Right lobe of liver (tissue), 6 donors: ENCODE data around the gene C16orf78. TPM values are rescaled to one million over a fixed set of nuclear protein-coding genes. Genes with fewer than 3 reads are reported as not detected.

Source experiments
- ATAC-seq, 4 donors: fragments of 200-7000 bp; cut with Tn5 transposase; one replicate each; pipeline ENCODE4 v1.9.1; 2020; ENCODE audit warnings: mild to moderate bottlenecking in 4 of 4, moderate library complexity in 4 of 4
- DNase-seq, 3 donors: peaks; one replicate each; pipeline ENCODE4 v3.0.0-alpha.2; 2020
- H3K27ac ChIP-seq, 3 donors: fragments of 200-600 bp; one replicate each; pipeline ENCODE4 v1.8.0; 2022
- H3K27me3 ChIP-seq, 2 donors: fragments of 200-600 bp; one replicate each; pipeline ENCODE4 v1.8.0; 2022
- H3K36me3 ChIP-seq, 4 donors: fragments of 200-600 bp; sonication (generic) in 1 of 4; one replicate each; pipeline versions ENCODE4 v1.5.1 to v1.8.0; 2017 to 2022; ENCODE audit warnings: control low read depth in 1 of 4
- H3K4me1 ChIP-seq, 4 donors: fragments of 200-600 bp; sonication (generic) in 1 of 4; one replicate each; pipeline versions ENCODE4 v1.5.1 to v1.8.0; 2017 to 2022; ENCODE audit warnings: control low read depth in 1 of 4
- H3K4me3 ChIP-seq, 3 donors: fragments of 200-600 bp; one replicate each; pipeline ENCODE4 v1.8.0; 2022
- H3K9me3 ChIP-seq, 4 donors: fragments of 200-600 bp; sonication (generic) in 1 of 4; one replicate each; pipeline versions ENCODE4 v1.5.1 to v1.8.0; 2017 to 2022; ENCODE audit warnings: control low read depth in 1 of 4
- POLR2A ChIP-seq: fragments of 450-650 bp; IDR thresholded peaks from one replicate; pipeline ENCODE4 v1.6.1; 2017; ENCODE audit warnings: antibody characterized with exemption, mild to moderate bottlenecking
- WGBS: methylation state at CpG from one replicate; pipeline ENCODE4 v1.1.6; 2018; ENCODE audit warnings: low coverage, low lambda C conversion rate; ENCODE audit not compliant: insufficient coverage; ENCODE audit errors: missing lambda C conversion rate; 5-methylcytosine and 5-hydroxymethylcytosine counted together
- intact Hi-C, 2 donors: fragments of 100-400 bp; cut with DNase I; formaldehyde crosslinking; loops; one replicate each; pipeline versions ENCODE4 v1.11.2 to v1.14.1; 2022
- total RNA-seq, 6 experiments: library from RNA; depleted of rRNA in 2 of 6; stranded (reverse); fragments of >200 nt in 2 of 6; fragmentation: NEBNext Ultra II Directional in 3 of 6; extraction: Animal tissue kit (Norgen Biotek cat#: 25700) in 3 of 6; gene quantifications; one replicate each; pipeline versions ENCODE4 v1.1.0 to v1.2.4, GENCODE V29; 2016 to 2023
- TF ChIP-seq, protein P1 (sequence below), 4 donors: fragments of 200-600 bp in 3 of 4; fragments of 450-650 bp in 1 of 4; IDR thresholded peaks; one replicate each; pipeline versions ENCODE4 v1.5.1 to v1.8.0; 2016 to 2022; ENCODE audit warnings: antibody characterized with exemption in 4 of 4, mild to moderate bottlenecking in 2 of 4
- donor health status: DM: no; HTN: yes; CAD: no.
- donor health status: DM: no; HTN: no; CAD: no.
- donor health status: DM: no; HTN: no; CAD: no.
- donor health status: DM: no; HTN: yes; CAD: no.
- donor health status: DM: no; HTN: yes; CAD: no.

Gene C16orf78
- total RNA-seq, 6 experiments from 2014 or later = not detected

DNA sequence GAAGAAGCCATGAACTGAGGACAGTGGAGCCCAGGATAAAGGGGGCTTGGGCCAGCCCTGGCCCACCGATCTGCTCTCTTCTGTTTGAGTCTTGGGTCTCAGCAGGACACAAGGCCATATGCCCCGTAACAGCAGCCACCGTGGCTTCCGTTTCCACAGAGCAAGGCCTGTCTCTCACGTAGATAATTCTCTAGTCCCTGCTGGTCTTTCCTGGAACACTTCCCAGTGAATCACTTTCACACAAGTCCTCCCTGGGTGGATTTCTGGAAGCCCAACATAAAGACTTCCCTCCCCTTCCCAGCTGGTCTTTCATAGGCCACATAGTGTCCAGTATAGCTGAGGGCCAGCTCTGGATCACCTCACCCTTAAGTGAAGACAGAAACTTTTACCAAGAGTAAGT is 19.9 kb upstream of the C16orf78 start:
- Histone ChIP-seq H3K9me3 (no peaks in the 10 kb centered on the region), H3K36me3 (no peaks in the 10 kb centered on the region), H3K4me3 (no peak overlapping the region), H3K27ac (no peak overlapping the region), H3K4me1 (no peaks in the 10 kb centered on the region), H3K27me3 (no peaks in the 10 kb centered on the region)
- intact Hi-C loops = loop anchor here (5.0 to 10.0 kb wide), 2 partner anchors 359 to 666 kb away; no protein-coding TSS in a partner anchor
- TF ChIP-seq, protein P1, sequence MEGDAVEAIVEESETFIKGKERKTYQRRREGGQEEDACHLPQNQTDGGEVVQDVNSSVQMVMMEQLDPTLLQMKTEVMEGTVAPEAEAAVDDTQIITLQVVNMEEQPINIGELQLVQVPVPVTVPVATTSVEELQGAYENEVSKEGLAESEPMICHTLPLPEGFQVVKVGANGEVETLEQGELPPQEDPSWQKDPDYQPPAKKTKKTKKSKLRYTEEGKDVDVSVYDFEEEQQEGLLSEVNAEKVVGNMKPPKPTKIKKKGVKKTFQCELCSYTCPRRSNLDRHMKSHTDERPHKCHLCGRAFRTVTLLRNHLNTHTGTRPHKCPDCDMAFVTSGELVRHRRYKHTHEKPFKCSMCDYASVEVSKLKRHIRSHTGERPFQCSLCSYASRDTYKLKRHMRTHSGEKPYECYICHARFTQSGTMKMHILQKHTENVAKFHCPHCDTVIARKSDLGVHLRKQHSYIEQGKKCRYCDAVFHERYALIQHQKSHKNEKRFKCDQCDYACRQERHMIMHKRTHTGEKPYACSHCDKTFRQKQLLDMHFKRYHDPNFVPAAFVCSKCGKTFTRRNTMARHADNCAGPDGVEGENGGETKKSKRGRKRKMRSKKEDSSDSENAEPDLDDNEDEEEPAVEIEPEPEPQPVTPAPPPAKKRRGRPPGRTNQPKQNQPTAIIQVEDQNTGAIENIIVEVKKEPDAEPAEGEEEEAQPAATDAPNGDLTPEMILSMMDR (IDR thresholded peaks at IDR 0.05) = no peak
- ATAC-seq (no peak), DNase-seq (no peak)
- WGBS = 55% methylated on average over 4 of the region's 5 CpGs

DNA sequence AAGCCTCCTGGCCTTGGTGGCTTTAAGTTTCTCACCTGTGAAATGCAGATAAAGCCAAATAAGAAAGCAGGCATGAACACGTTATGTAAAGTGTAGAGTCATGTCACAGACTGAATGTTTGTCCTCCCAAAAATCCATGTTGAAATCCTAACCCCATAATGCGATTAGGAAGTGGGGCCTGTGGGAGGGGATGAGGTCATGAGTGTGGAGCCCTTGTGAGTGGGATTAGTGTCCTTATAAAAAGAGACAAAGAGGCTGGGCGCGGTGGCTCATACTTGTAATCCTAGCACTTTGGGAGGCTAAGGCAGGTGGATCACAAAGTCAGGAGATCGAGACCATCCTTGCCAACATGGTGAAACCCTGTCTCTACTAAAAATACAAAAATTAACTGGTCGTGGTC is 19.5 kb upstream of the C16orf78 start:
- no peaks in the 10 kb centered on the region for H3K36me3 ChIP-seq
- no peak for DNase-seq
- no peak overlapping the region for H3K27ac ChIP-seq

DNA sequence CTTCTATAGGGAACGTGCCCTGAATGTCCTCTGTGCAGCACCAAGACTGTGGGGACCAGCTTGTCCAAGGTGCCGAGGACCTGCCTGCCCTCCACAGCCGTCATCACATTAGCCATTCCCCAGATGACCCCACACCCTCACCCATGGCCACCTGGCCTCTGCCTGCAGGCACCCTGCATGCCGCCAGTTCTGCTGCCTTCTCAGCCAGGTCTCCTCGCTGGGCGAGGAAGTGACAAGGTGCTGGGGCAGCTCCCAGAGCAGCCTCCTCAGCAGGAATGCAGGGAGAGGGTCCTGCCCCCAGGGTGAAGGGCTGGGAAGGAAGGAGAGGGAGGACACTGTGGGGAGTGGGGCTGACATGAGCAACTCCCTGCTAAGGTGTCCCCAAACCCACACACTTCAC is 18.6 kb upstream of the C16orf78 start:
- no peaks in the 10 kb centered on the region for H3K27me3 ChIP-seq
- intact Hi-C loops = loop anchor here (5.0 to 10.0 kb wide), 2 partner anchors 360 to 668 kb away; no protein-coding TSS in a partner anchor

More for the DNA sequence above, 19.5 kb upstream of the C16orf78 start:
- 66% methylated on average over 6 of the region's 6 CpGs for WGBS
- ATAC-seq = no peak
- no peak for TF ChIP-seq POLR2A
- no peaks in the 10 kb centered on the region for H3K27me3 ChIP-seq
- intact Hi-C loops = loop anchor here (5.0 to 10.0 kb wide), 2 partner anchors 359 to 667 kb away; no protein-coding TSS in a partner anchor
- no peaks in the 10 kb centered on the region for H3K9me3 ChIP-seq
- H3K4me3 ChIP-seq = no peak overlapping the region
- H3K4me1 ChIP-seq = no peaks in the 10 kb centered on the region

DNA sequence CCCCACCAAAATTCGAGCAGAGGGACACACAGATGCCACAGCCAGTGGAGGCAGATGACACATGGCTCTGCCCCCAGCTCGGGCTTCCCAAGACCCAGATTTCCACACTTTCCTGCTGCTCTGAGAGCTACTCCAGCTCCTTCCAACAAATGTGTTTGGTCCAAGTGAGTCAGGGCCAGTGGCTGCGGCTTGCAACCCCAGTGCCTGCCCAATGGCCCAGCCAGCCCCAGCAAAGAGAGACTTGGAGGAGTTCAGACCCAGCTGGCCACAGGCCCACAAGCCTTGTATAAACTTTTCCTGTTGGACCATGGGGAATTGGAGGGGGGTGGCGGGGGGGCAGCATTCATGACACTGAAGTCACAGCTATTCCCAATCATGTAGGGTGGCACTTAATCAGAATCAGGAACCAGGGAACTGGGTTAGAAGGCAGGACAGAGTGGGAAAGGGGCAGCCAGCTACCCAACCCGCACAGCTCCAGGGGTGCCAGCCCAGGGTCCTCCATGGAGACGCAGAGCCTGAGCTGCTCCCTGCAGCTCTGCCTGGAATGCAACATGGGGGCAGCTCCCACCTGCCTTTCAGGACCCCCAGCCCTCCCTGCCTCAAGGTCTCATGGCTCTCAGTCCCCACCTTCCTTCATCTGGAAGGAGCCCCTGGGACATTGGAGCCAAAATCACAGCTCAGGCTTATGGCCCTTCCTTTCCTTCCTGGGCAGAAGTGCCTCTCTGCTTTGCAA is 17.5 kb upstream of the C16orf78 start:
- TF ChIP-seq, protein P1 (IDR thresholded peaks at IDR 0.05) = no peak
- no peak for TF ChIP-seq POLR2A
- Histone ChIP-seq H3K36me3 (no peaks in the 10 kb centered on the region), H3K4me1 (no peaks in the 10 kb centered on the region), H3K4me3 (no peak overlapping the region), H3K27ac (no peak overlapping the region), H3K9me3 (no peaks in the 10 kb centered on the region), H3K27me3 (no peaks in the 10 kb centered on the region)
- intact Hi-C loops = loop anchor here in 1 of 2 donors (10.0 kb wide), 1 partner anchor 361 kb away; no protein-coding TSS in a partner anchor
- 37% methylated on average over 2 of the region's 6 CpGs for WGBS
- no peak for DNase-seq
- ATAC-seq = no peak

More for the DNA sequence above, 18.6 kb upstream of the C16orf78 start:
- ATAC-seq (no peak), DNase-seq (no peak)
- Histone ChIP-seq H3K36me3 (no peaks in the 10 kb centered on the region), H3K4me3 (no peak overlapping the region), H3K9me3 (no peaks in the 10 kb centered on the region), H3K27ac (no peak overlapping the region), H3K4me1 (no peaks in the 10 kb centered on the region)
- 17% methylated on average over 2 of the region's 6 CpGs for WGBS
- no peak for TF ChIP-seq POLR2A
- TF ChIP-seq, protein P1 (IDR thresholded peaks at IDR 0.05) = no peak

DNA sequence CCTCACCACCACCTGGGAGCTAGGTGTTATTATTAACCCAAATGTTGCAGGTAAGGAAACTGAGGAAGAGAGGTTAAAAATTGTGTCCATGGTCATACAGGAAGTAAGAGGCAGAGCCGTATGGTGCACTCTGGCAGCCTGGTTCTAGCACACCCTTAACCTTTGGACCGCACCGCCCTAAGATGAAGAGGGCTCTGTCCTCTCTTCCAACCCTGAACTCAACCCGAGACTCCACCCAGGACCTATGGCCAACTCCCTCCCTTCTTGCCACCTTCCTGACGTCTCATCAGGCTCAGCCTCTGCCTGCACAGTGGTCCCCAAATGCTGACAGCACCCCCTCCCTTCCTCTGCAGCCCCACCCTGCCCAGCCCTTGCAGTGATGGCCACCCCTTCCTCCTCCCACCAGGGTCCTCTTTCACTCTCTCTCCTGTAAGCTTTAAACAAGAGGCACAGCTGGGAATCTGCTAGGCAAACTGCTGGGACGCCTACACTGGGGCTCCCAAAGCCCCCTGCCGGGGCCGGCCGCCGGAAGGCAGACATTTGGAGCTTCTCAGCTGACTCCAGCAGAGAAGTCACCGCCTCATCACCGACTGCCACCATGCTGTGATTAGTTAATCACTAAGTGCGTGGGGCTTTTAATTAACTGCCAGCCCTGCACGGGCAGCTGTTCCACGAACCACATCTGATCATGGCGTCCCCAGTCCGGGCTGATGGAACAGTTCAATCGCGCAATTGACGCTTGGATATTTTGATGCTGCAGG is 16.7 kb upstream of the C16orf78 start:
- no peak for DNase-seq
- H3K27ac ChIP-seq = no peak overlapping the region

More for the DNA sequence above, 16.7 kb upstream of the C16orf78 start:
- Histone ChIP-seq H3K36me3 (no peaks in the 10 kb centered on the region), H3K4me3 (no peak overlapping the region), H3K9me3 (no peaks in the 10 kb centered on the region), H3K27me3 (no peaks in the 10 kb centered on the region), H3K4me1 (no peaks in the 10 kb centered on the region)
- ATAC-seq = no peak
- intact Hi-C loops = loop anchor here in 1 of 2 donors (10.0 kb wide), 1 partner anchor 362 kb away; no protein-coding TSS in a partner anchor
- WGBS = 47% methylated on average over 15 of the region's 20 CpGs
- TF ChIP-seq POLR2A = no peak
- TF ChIP-seq, protein P1 (IDR thresholded peaks at IDR 0.05) = no peak
